ENCODE data around the gene SYNGR4. TPM values are rescaled to one million over a fixed set of nuclear protein-coding genes. Genes with fewer than 3 reads are reported as not detected.
"Not testable (repeated sequence)": the region's sequence is repeated elsewhere in the genome, so short reads cannot be mapped to it uniquely, and the experiment has no call there.

The SYNGR4 gene
- not detected for total RNA-seq

- peak in 1 of 4 experiments; percentile 36 for TF ChIP-seq CTCF (IDR thresholded peaks at IDR 0.05)
- TF ChIP-seq POLR2A (IDR thresholded peaks at IDR 0.05) = peak; percentile 59 to 65
- H3K27ac ChIP-seq = peak within 1 kb of the TSS; percentile 95 to 97
- no peaks in the 10 kb centered on the region for H3K36me3 ChIP-seq
- H3K9me3 ChIP-seq = no peaks in the 10 kb centered on the region
- H3K27me3 ChIP-seq = no peaks in the 10 kb centered on the region
- peaks cover 0 to 5% of the 10 kb centered on the region in 2 donors for H3K4me1 ChIP-seq
- intact Hi-C loops (cut with DNase I; ENCODE audit: low total_unique reads) = no loop called here
- peak within 1 kb of the TSS; percentile 45 to 76 for H3K4me3 ChIP-seq
- peak; percentile 98 to 99 for DNase-seq
Measured at GRCh38 chr19:48363810-48364597, at the start of gene SYNGR4, which contains the start of gene TMEM143. SYNGR4 (plus strand) TSS chr19:48364367; CDS start chr19:48365843, 1,476 bp downstream. TMEM143 (minus strand) TSS chr19:48363940; CDS start chr19:48363920, 20 bp downstream.

GRCh38 chr19:48315712-48316111 lies 48.5 kb upstream of the SYNGR4 start:
- no peak for DNase-seq
- intact Hi-C loops (cut with DNase I; ENCODE audit: low total_unique reads) = no loop called here
- no peaks in the 10 kb centered on the region for H3K36me3 ChIP-seq
- no peak for TF ChIP-seq POLR2A (IDR thresholded peaks at IDR 0.05)
- TF ChIP-seq CTCF (IDR thresholded peaks at IDR 0.05) = no peak
- no peaks in the 10 kb centered on the region for H3K4me1 ChIP-seq
- no peaks in the 10 kb centered on the region for H3K9me3 ChIP-seq
- H3K4me3 ChIP-seq = no peak overlapping the region
- no peaks in the 10 kb centered on the region for H3K27me3 ChIP-seq
- no peak overlapping the region for H3K27ac ChIP-seq

- H3K27me3 ChIP-seq; H3K9me3 ChIP-seq; H3K4me1 ChIP-seq; H3K36me3 ChIP-seq; intact Hi-C loops (cut with DNase I; ENCODE audit: low total_unique reads); DNase-seq; H3K4me3 ChIP-seq: not testable (repeated sequence)
- peak overlapping the region; percentile 24 to 33 for H3K27ac ChIP-seq
Measured at GRCh38 chr19:48317708-48317960, 46.5 kb upstream of the SYNGR4 start.

GRCh38 chr19:48318286-48318987 lies 45.7 kb upstream of the SYNGR4 start:
- DNase-seq = no peak
- Histone ChIP-seq H3K9me3 (no peaks in the 10 kb centered on the region), H3K4me3 (no peak overlapping the region), H3K27ac (peak overlapping the region in 1 of 2 donors; percentile 38), H3K27me3 (no peaks in the 10 kb centered on the region), H3K4me1 (no peaks in the 10 kb centered on the region), H3K36me3 (no peaks in the 10 kb centered on the region)
- intact Hi-C loops (cut with DNase I; ENCODE audit: low total_unique reads) = no loop called here
- no peak for TF ChIP-seq CTCF (IDR thresholded peaks at IDR 0.05)
- no peak for TF ChIP-seq POLR2A (IDR thresholded peaks at IDR 0.05)

GRCh38 chr19:48319647-48320541 lies 44.3 kb upstream of the SYNGR4 start:
- no peaks in the 10 kb centered on the region for H3K9me3 ChIP-seq
- H3K4me3 ChIP-seq = no peak overlapping the region
- no peaks in the 10 kb centered on the region for H3K4me1 ChIP-seq
- DNase-seq = peak; percentile 75 to 79
- H3K36me3 ChIP-seq = no peaks in the 10 kb centered on the region
- intact Hi-C loops (cut with DNase I; ENCODE audit: low total_unique reads) = no loop called here
- peak; percentile 65 to 77 (median 73) for TF ChIP-seq CTCF (IDR thresholded peaks at IDR 0.05)
- no peak for TF ChIP-seq POLR2A (IDR thresholded peaks at IDR 0.05)
- no peaks in the 10 kb centered on the region for H3K27me3 ChIP-seq
- H3K27ac ChIP-seq = peak overlapping the region; percentile 97 to 100

Measured in uterus (tissue), 4 donors.